Daoy (cell line): ENCODE measurements around the gene OBI1. TPM values are rescaled to one million over a fixed set of nuclear protein-coding genes. Genes with fewer than 3 reads are reported as not detected.
A peak's percentile ranks its signal among the peaks of the same experiment; 100 is the strongest.
"Not testable (repeated sequence)": the region's sequence is repeated elsewhere in the genome, so short reads cannot be mapped to it uniquely, and the experiment has no call there.

ENCODE experiments used
- DNase-seq: peaks from one replicate; pipeline ENCODE4 v3.0.0-alpha.2; 2015; ENCODE audit warnings: low read depth
- total RNA-seq: library from RNA; depleted of rRNA; stranded (reverse); fragments of >200 nt; shearing (Covaris generic); gene quantifications from 2 replicates; pipeline ENCODE4 v1.2.3, GENCODE V29; 2014

OBI1 gene
- total RNA-seq, 1 experiment from 2014 or later: 21.1 TPM

GRCh38 chr13:78647109-78647678 lies 11.8 kb downstream of the OBI1 start:
- DNase-seq: not testable (repeated sequence)

- DNase-seq: no peak
These were observed 20.7 kb downstream of the OBI1 start for GRCh38 chr13:78638216-78638615.

- no peak for DNase-seq
These were observed 22.5 kb downstream of the OBI1 start for GRCh38 chr13:78636495-78636894.

GRCh38 chr13:78632996-78633395 lies 26.0 kb downstream of the OBI1 start:
- DNase-seq: no peak

- no peak for DNase-seq
These were observed 27.9 kb downstream of the OBI1 start for GRCh38 chr13:78631077-78631476.

GRCh38 chr13:78630511-78630910 lies 28.4 kb downstream of the OBI1 start:
- no peak for DNase-seq

GRCh38 chr13:78625384-78625783 lies 33.6 kb downstream of the OBI1 start:
- no peak for DNase-seq

- DNase-seq: no peak
These were observed 35.8 kb downstream of the OBI1 start for GRCh38 chr13:78623132-78623531.

- no peak for DNase-seq
These were observed 38.0 kb downstream of the OBI1 start for GRCh38 chr13:78620936-78621470.

GRCh38 chr13:78618411-78618810 lies 40.5 kb downstream of the OBI1 start:
- DNase-seq: no peak

- DNase-seq: no peak
These were observed 47.9 kb downstream of the OBI1 start for GRCh38 chr13:78611040-78611439.

GRCh38 chr13:78610381-78610883 lies 48.5 kb downstream of the OBI1 start:
- no peak for DNase-seq

GRCh38 chr13:78609464-78610205 lies 49.3 kb downstream of the OBI1 start:
- DNase-seq: no peak

- no peak for DNase-seq
These were observed 50.1 kb downstream of the OBI1 start for GRCh38 chr13:78608688-78609463.

GRCh38 chr13:78608252-78608687 lies 50.7 kb downstream of the OBI1 start:
- DNase-seq: no peak

GRCh38 chr13:78607409-78608251 lies 51.3 kb downstream of the OBI1 start:
- no peak for DNase-seq

GRCh38 chr13:78606471-78607408 lies 52.2 kb downstream of the OBI1 start:
- DNase-seq: no peak

- peak; percentile 65 for DNase-seq
These were observed 54.0 kb downstream of the OBI1 start for GRCh38 chr13:78604782-78605611.

- peak; percentile 90 for DNase-seq
These were observed 55.6 kb downstream of the OBI1 start, which contains the start of gene POU4F1 for GRCh38 chr13:78603240-78603957. POU4F1 (minus strand) TSS chr13:78603552; CDS start chr13:78603326, 226 bp downstream.
